ENCODE results near the gene RAB18. TPM values are rescaled to one million over a fixed set of nuclear protein-coding genes. Genes with fewer than 3 reads are reported as not detected.

RAB18 gene
- total and polyA plus RNA-seq, 2 donors, result 53.6 to 64.8 TPM

GRCh38 chr10:27581225-27581624, 77.1 kb downstream of the RAB18 start:
- DNase-seq (ENCODE audit: low read depth in 6 of 9, low spot score in 9 of 9), result no peak
- no peaks in the 10 kb centered on the region for H3K36me3 ChIP-seq (ENCODE audit: control insufficient read depth in 2 of 2, insufficient read depth in 2 of 2, low read length in 1 of 2)
- no peak overlapping the region for H3K4me3 ChIP-seq (ENCODE audit: low read length in 2 of 2)
- H3K9me3 ChIP-seq (ENCODE audit: control insufficient read depth in 2 of 2, insufficient read depth in 1 of 2, low read length in 1 of 2), result no peaks in the 10 kb centered on the region
- H3K4me1 ChIP-seq (ENCODE audit: control insufficient read depth in 2 of 2, insufficient read depth in 2 of 2, low read length in 2 of 2), result no peaks in the 10 kb centered on the region
- 91% methylated on average over 4 of the region's 4 CpGs for WGBS
- no peak overlapping the region for H3K27ac ChIP-seq (ENCODE audit: low read depth in 1 of 2, low read length in 1 of 2)
- H3K27me3 ChIP-seq (ENCODE audit: control insufficient read depth in 2 of 2, insufficient read depth in 1 of 2, low read length in 1 of 2), result no peaks in the 10 kb centered on the region

DNA sequence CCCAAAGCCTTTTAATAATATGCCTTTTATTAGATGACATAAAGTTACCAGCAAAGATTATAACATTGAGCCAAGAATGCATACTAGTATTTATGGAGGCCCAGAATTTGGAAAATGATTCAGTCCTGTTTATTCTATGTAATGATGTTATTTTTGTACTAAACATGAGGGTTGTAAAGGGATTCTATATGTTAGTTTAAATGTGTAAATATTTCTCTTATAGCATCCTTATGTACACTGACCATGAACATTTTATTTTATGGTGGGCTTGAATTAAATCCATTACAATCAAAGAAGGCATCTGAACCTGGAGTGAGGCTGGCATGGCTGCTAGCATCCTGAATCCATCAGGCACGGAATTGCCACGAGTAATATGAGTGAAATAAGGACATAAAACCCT, 80.2 kb downstream of the RAB18 start:
- Histone ChIP-seq H3K27ac (ENCODE audit: low read depth in 1 of 2, low read length in 1 of 2) (no peak overlapping the region), H3K36me3 (ENCODE audit: control insufficient read depth in 2 of 2, insufficient read depth in 2 of 2, low read length in 1 of 2) (no peaks in the 10 kb centered on the region), H3K4me1 (ENCODE audit: control insufficient read depth in 2 of 2, insufficient read depth in 2 of 2, low read length in 2 of 2) (no peaks in the 10 kb centered on the region), H3K9me3 (ENCODE audit: control insufficient read depth in 2 of 2, insufficient read depth in 1 of 2, low read length in 1 of 2) (no peaks in the 10 kb centered on the region), H3K4me3 (ENCODE audit: low read length in 2 of 2) (no peak overlapping the region), H3K27me3 (ENCODE audit: control insufficient read depth in 2 of 2, insufficient read depth in 1 of 2, low read length in 1 of 2) (no peaks in the 10 kb centered on the region)
- WGBS, result 89% methylated on average over 2 of the region's 2 CpGs
- DNase-seq (ENCODE audit: low read depth in 6 of 9, low spot score in 9 of 9), result no peak

Other genes with a start within 250 kb of the RAB18 start
- gene MKX, start 241.5 kb downstream of the RAB18 start, total RNA-seq, result 0.05 TPM
- 0.34 TPM for gene MKX, start 241.5 kb downstream of the RAB18 start, polyA plus RNA-seq